Mesenchymal stem cell (in vitro differentiated cells and primary cell): ENCODE results near the gene CPNE8.

ENCODE experiments used
- DNase-seq: peaks from one replicate; pipeline ENCODE4 v3.0.0-alpha.2; 2013
- H2AFZ ChIP-seq: one replicate; pipeline ENCODE4 v1.6.1; 2013; ENCODE audit warnings: low read depth, mild to moderate bottlenecking, control low read depth, inconsistent platforms, low read length, moderate library complexity
- H2AK5ac ChIP-seq: 2 replicates; pipeline ENCODE4 v1.6.1; 2013; ENCODE audit warnings: low read length, moderate library complexity, mild to moderate bottlenecking, inconsistent platforms; ENCODE audit not compliant: severe bottlenecking
- H2BK120ac ChIP-seq: one replicate; pipeline ENCODE4 v1.6.1; 2013; ENCODE audit warnings: low read depth, mild to moderate bottlenecking, inconsistent platforms, low read length, moderate library complexity
- H2BK12ac ChIP-seq, 2 experiments: one replicate each; pipeline ENCODE4 v1.6.1; 2013; ENCODE audit warnings: inconsistent platforms in 2 of 2, low read length in 2 of 2, mild to moderate bottlenecking in 2 of 2, moderate library complexity in 2 of 2, control low read depth in 1 of 2
- H2BK15ac ChIP-seq: one replicate; pipeline ENCODE4 v1.6.1; 2013; ENCODE audit warnings: mild to moderate bottlenecking, low read depth, inconsistent platforms; ENCODE audit not compliant: poor library complexity, severe bottlenecking
- H2BK5ac ChIP-seq: 2 replicates; pipeline ENCODE4 v1.6.1; 2013; ENCODE audit warnings: low read depth, mild to moderate bottlenecking, low read length, control low read depth, inconsistent platforms; ENCODE audit not compliant: poor library complexity, severe bottlenecking
- H3K14ac ChIP-seq, 2 experiments: one replicate each; pipeline ENCODE4 v1.6.1; 2013; ENCODE audit warnings: inconsistent platforms in 2 of 2, low read length in 2 of 2, control low read depth in 1 of 2, mild to moderate bottlenecking in 1 of 2, moderate library complexity in 1 of 2
- H3K18ac ChIP-seq, 2 experiments: one replicate each; pipeline ENCODE4 v1.6.1; 2013; ENCODE audit warnings: inconsistent platforms in 2 of 2, low read length in 2 of 2, control low read depth in 1 of 2, low read depth in 1 of 2, mild to moderate bottlenecking in 1 of 2
- H3K23ac ChIP-seq, 2 experiments: one replicate each; pipeline ENCODE4 v1.6.1; 2013; ENCODE audit warnings: inconsistent platforms in 2 of 2, low read length in 2 of 2, mild to moderate bottlenecking in 2 of 2, moderate library complexity in 2 of 2, control low read depth in 1 of 2
- H3K27ac ChIP-seq: 2 replicates; pipeline ENCODE4 v1.5.1; 2013; ENCODE audit warnings: mild to moderate bottlenecking, moderate library complexity, low read length, control low read depth, inconsistent platforms; ENCODE audit not compliant: poor library complexity, severe bottlenecking
- H3K27me3 ChIP-seq, 2 experiments: 2 replicates each; pipeline versions ENCODE4 v1.6.1 to v1.7.0; 2013; ENCODE audit warnings: low read length in 2 of 2, mild to moderate bottlenecking in 2 of 2, moderate library complexity in 2 of 2, control low read depth in 1 of 2, inconsistent platforms in 1 of 2; ENCODE audit not compliant: control insufficient read depth in 1 of 2, insufficient read depth in 1 of 2
- H3K36me3 ChIP-seq, 2 experiments: 2 replicates each; pipeline versions ENCODE4 v1.6.1 to v1.7.0; 2013; ENCODE audit warnings: low read length in 2 of 2, control low read depth in 1 of 2, inconsistent platforms in 1 of 2, low read depth in 1 of 2, mild to moderate bottlenecking in 1 of 2; ENCODE audit not compliant: insufficient read depth in 2 of 2, control insufficient read depth in 1 of 2
- H3K4ac ChIP-seq, 2 experiments: one replicate each; pipeline ENCODE4 v1.6.1; 2013; ENCODE audit warnings: inconsistent platforms in 2 of 2, low read length in 2 of 2, mild to moderate bottlenecking in 2 of 2, moderate library complexity in 2 of 2, control low read depth in 1 of 2, low read depth in 1 of 2
- H3K4me1 ChIP-seq: 2 replicates; pipeline ENCODE4 v1.6.1; 2013; ENCODE audit warnings: low read depth, low read length, control low read depth; ENCODE audit not compliant: control insufficient read depth, insufficient read depth
- H3K4me2 ChIP-seq: 2 replicates; pipeline ENCODE4 v1.6.1; 2013; ENCODE audit warnings: low read length, mild to moderate bottlenecking, inconsistent platforms; ENCODE audit not compliant: poor library complexity, severe bottlenecking
- H3K4me3 ChIP-seq, 2 experiments: 2 replicates each; pipeline versions ENCODE4 v1.5.1 to v1.7.0; 2013; ENCODE audit warnings: low read length in 2 of 2, mild to moderate bottlenecking in 2 of 2, control low read depth in 1 of 2, low read depth in 1 of 2; ENCODE audit not compliant: insufficient read depth in 1 of 2
- H3K79me1 ChIP-seq: replicated peaks from 2 replicates; pipeline ENCODE4 v1.6.1; 2013; ENCODE audit warnings: mild to moderate bottlenecking, control low read depth, low read length, inconsistent platforms; ENCODE audit not compliant: poor library complexity, severe bottlenecking
- H3K9ac ChIP-seq: 2 replicates; pipeline ENCODE4 v1.7.0; 2013; ENCODE audit warnings: mild to moderate bottlenecking, low read length, moderate library complexity
- H3K9me3 ChIP-seq: 2 replicates; pipeline ENCODE4 v1.7.0; 2013; ENCODE audit warnings: mild to moderate bottlenecking, low read length; ENCODE audit not compliant: control insufficient read depth
- H4K8ac ChIP-seq: one replicate; pipeline ENCODE4 v1.6.1; 2013; ENCODE audit warnings: inconsistent platforms, mild to moderate bottlenecking, low read length, moderate library complexity
- H4K91ac ChIP-seq: one replicate; pipeline ENCODE4 v1.6.1; 2013; ENCODE audit warnings: mild to moderate bottlenecking, low read length, inconsistent platforms
- WGBS: methylation state at CpG from one replicate; pipeline ENCODE4 v1.1.7; 2013; ENCODE audit warnings: mixed read lengths; 5-methylcytosine and 5-hydroxymethylcytosine counted together

CPNE8 gene

DNA sequence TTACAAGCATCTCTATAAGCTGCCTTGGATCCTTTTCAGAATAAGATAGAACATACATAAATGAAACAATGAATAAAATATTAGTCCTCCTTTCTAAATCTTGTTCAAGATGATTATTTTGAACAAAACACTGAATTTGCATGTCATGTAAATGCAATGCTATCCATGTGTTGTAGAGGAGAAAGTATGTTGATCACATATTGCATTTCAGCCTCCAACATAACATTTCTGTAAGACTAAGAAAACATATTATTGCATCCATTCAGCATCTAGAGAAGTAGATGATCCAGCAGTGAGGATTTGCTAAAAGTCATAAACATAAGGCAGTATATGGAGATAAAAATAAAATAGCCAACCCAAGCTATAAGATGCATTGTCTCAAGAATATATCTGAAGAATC lies 172.6 kb downstream of the CPNE8 start:
- Histone ChIP-seq H2BK5ac (no peak overlapping the region), H3K79me1 (no peaks in the 10 kb centered on the region), H2AFZ (no peak overlapping the region), H3K36me3 (no peaks in the 10 kb centered on the region), H4K8ac (no peak overlapping the region), H3K9me3 (no peaks in the 10 kb centered on the region), H3K27ac (no peak overlapping the region), H2BK15ac (no peak overlapping the region), H3K4ac (no peak overlapping the region), H4K91ac (no peak overlapping the region), H3K18ac (no peak overlapping the region), H2BK120ac (no peak overlapping the region), H2AK5ac (no peak overlapping the region), H3K23ac (no peak overlapping the region), H2BK12ac (no peak overlapping the region), H3K14ac (no peak overlapping the region), H3K4me2 (no peak overlapping the region), H3K4me1 (no peaks in the 10 kb centered on the region), H3K9ac (no peak overlapping the region), H3K27me3 (no peaks in the 10 kb centered on the region), H3K4me3 (no peak overlapping the region)
- DNase-seq = no peak

DNA sequence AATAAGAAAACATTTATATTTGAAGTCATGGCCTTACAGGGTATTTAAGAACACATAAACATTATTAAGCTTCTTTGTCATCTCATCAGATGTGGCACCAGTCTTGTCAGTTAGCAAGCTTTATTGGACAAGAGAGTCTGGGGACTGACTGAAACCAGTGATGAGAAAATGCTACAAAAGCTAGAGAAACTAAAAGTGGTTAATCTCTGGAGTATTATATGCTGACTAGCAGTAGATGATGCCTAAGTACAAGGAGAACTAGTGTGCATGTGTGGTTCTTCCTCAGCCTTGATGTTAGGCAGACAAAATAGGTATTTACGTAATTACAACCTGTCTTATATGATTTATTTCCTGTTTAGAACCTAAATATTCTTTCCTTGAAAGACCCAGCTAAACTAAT lies 176.5 kb downstream of the CPNE8 start:
- H3K18ac ChIP-seq = no peak overlapping the region
- no peak overlapping the region for H2AFZ ChIP-seq
- H2BK12ac ChIP-seq = no peak overlapping the region
- no peaks in the 10 kb centered on the region for H3K4me1 ChIP-seq
- H4K8ac ChIP-seq = no peak overlapping the region
- H3K4me2 ChIP-seq = no peak overlapping the region
- H2BK120ac ChIP-seq = no peak overlapping the region
- no peak overlapping the region for H2BK5ac ChIP-seq
- no peak overlapping the region for H2BK15ac ChIP-seq
- DNase-seq = no peak
- no CpG with 5 or more reads among the region's 1 CpG for WGBS
- no peak overlapping the region for H3K9ac ChIP-seq
- no peak overlapping the region for H3K27ac ChIP-seq
- no peaks in the 10 kb centered on the region for H3K9me3 ChIP-seq
- H4K91ac ChIP-seq = no peak overlapping the region
- no peaks in the 10 kb centered on the region for H3K27me3 ChIP-seq
- H3K23ac ChIP-seq = no peak overlapping the region
- H3K79me1 ChIP-seq = no peaks in the 10 kb centered on the region
- no peaks in the 10 kb centered on the region for H3K36me3 ChIP-seq
- no peak overlapping the region for H3K4me3 ChIP-seq
- H3K14ac ChIP-seq = no peak overlapping the region
- no peak overlapping the region for H3K4ac ChIP-seq
- no peak overlapping the region for H2AK5ac ChIP-seq

DNA sequence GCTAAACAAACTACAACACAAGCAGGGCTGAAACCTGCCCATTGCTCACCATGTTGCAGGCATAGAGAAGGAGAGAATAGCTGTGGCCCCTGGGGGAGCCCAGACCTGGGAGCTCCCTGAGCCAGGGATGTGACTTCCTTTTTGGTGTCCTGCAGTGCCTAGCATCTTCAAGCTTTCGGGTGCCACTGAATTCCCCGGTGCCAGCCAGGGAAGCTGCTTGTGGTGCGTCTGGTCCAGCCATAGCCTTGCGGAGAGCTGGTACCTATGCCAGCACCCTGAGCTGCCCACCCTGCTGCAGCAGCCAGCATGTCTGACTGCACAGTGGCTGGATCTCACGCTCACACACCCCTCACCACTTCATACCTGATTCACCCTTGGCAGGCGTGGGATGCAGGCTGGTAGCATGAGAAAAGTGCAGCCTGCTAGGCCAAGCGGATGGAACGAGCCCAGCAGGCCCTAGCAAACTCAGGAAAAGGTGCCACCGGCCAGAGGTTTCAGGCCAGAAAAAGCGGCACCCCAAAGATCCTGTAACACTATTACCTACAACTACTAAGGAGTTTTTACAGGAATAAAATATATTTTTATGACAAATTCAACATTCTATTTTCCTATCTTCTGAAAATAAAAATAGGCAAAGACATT lies 183.7 kb downstream of the CPNE8 start:
- DNase-seq = no peak
- Histone ChIP-seq H3K4ac (no peak overlapping the region), H3K27ac (no peak overlapping the region), H2BK5ac (no peak overlapping the region), H3K27me3 (no peaks in the 10 kb centered on the region), H3K14ac (no peak overlapping the region), H2AK5ac (no peak overlapping the region), H3K9ac (no peak overlapping the region), H3K4me1 (no peaks in the 10 kb centered on the region), H3K4me2 (no peak overlapping the region), H2BK12ac (no peak overlapping the region), H3K79me1 (no peaks in the 10 kb centered on the region), H3K18ac (no peak overlapping the region), H3K23ac (no peak overlapping the region), H3K9me3 (no peaks in the 10 kb centered on the region), H2BK15ac (no peak overlapping the region), H2BK120ac (no peak overlapping the region), H2AFZ (no peak overlapping the region), H4K8ac (no peak overlapping the region), H3K36me3 (peaks cover 13 to 21% of the 10 kb centered on the region in 2 experiments), H3K4me3 (no peak overlapping the region), H4K91ac (no peak overlapping the region)
- 96% methylated on average over 9 of the region's 10 CpGs for whole genome bisulfite sequencing

DNA sequence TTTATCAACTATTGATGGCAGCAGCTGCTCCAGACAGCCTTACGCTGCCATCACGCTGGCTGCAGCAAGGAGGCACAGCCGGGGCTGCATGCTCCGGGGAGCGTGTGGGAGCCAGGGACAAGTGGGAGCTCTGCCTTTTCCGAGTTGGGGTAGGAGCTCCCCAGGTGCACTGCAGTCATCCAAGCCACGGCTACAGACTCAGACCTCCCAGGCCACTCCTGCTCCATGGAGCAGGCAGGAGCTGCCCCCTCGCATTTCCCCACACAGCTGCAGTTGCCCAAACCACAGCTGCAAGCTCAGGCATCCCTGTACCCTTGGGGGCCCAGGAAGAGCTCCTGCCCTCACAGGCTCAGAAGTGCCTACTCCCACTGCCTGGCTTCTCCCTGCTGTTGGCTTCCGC lies 184.7 kb downstream of the CPNE8 start:
- Histone ChIP-seq H3K4me1 (no peaks in the 10 kb centered on the region), H3K79me1 (no peaks in the 10 kb centered on the region), H3K14ac (no peak overlapping the region), H3K18ac (no peak overlapping the region), H3K9ac (no peak overlapping the region), H3K27me3 (no peaks in the 10 kb centered on the region), H2AFZ (no peak overlapping the region), H3K36me3 (peaks cover 13 to 21% of the 10 kb centered on the region in 2 experiments), H3K23ac (no peak overlapping the region), H2BK5ac (no peak overlapping the region), H3K4me2 (no peak overlapping the region), H3K4me3 (no peak overlapping the region), H4K8ac (no peak overlapping the region), H2BK120ac (no peak overlapping the region), H3K27ac (no peak overlapping the region), H2AK5ac (no peak overlapping the region), H4K91ac (no peak overlapping the region), H2BK12ac (no peak overlapping the region), H3K4ac (no peak overlapping the region), H3K9me3 (peaks cover 6% of the 10 kb centered on the region), H2BK15ac (no peak overlapping the region)
- WGBS = 97% methylated on average over 9 of the region's 9 CpGs
- no peak for DNase-seq
